Body of pancreas (tissue), 4 donors: ENCODE measurements around the gene HNRNPC. TPM values are rescaled to one million over a fixed set of nuclear protein-coding genes. Genes with fewer than 3 reads are reported as not detected.

Experiments
- ATAC-seq: fragments of 150-250 bp; one replicate; pipeline ENCODE4 v1.9.1; 2016
- DNase-seq, 4 donors: peaks; one replicate each; pipeline ENCODE4 v3.0.0-alpha.2; 2019
- H3K27ac ChIP-seq, 4 donors: fragments of 200-600 bp; sonication (generic); 1 replicate in 3 of 4; 2 replicates in 1 of 4; pipeline versions ENCODE4 v1.5.1 to v1.6.1; 2016 to 2019; ENCODE audit warnings: mild to moderate bottlenecking in 1 of 4, mixed read lengths in 1 of 4, moderate library complexity in 1 of 4
- H3K27me3 ChIP-seq, 2 donors: fragments of 200-600 bp; sonication (generic); one replicate each; pipeline ENCODE4 v1.6.0; 2016; ENCODE audit warnings: mild to moderate bottlenecking in 1 of 2
- H3K36me3 ChIP-seq, 2 donors: fragments of 200-600 bp; sonication (generic); replicated peaks in 1 of 2; 2 replicates each; pipeline ENCODE4 v1.5.1; 2016; ENCODE audit warnings: low read depth in 2 of 2; ENCODE audit not compliant: insufficient read depth in 1 of 2
- H3K4me1 ChIP-seq: fragments of 200-600 bp; sonication (generic); one replicate; pipeline ENCODE4 v1.6.0; 2016
- H3K4me3 ChIP-seq, 2 donors: fragments of 200-600 bp; sonication (generic); 1 replicate in 1 of 2; 2 replicates in 1 of 2; pipeline ENCODE4 v1.5.1; 2016 to 2019
- H3K9me3 ChIP-seq, 3 donors: fragments of 200-600 bp; sonication (generic); 1 replicate in 2 of 3; 2 replicates in 1 of 3; pipeline ENCODE4 v1.5.1; 2016
- POLR2A ChIP-seq, 3 donors: fragments of 450-650 bp; IDR thresholded peaks; one replicate each; pipeline ENCODE4 v1.6.1; 2016; ENCODE audit warnings: antibody characterized with exemption in 3 of 3, mild to moderate bottlenecking in 2 of 3
- WGBS, 2 donors: methylation state at CpG; one replicate each; pipeline ENCODE4 v1.1.5; 2017; 5-methylcytosine and 5-hydroxymethylcytosine counted together
- intact Hi-C: fragments of 100-400 bp; cut with DNase I; formaldehyde crosslinking; loops from one replicate; pipeline ENCODE4 v1.15.1; 2023
- total RNA-seq, 2 donors: library from RNA; depleted of rRNA; stranded (reverse); fragments of >200 nt; gene quantifications; one replicate each; pipeline ENCODE4 v1.1.0, GENCODE V29; 2016
- TF ChIP-seq, protein P1 (sequence below), 7 experiments: fragments of 450-650 bp in 4 of 7; fragments of 200-600 bp in 3 of 7; sonication (generic) in 3 of 7; IDR thresholded peaks; one replicate each; pipeline ENCODE4 v1.5.1; 2016 to 2019; ENCODE audit warnings: antibody characterized with exemption in 7 of 7

Gene HNRNPC
- total RNA-seq, 2 donors from 2014 or later, result 245 to 251 TPM

DNA sequence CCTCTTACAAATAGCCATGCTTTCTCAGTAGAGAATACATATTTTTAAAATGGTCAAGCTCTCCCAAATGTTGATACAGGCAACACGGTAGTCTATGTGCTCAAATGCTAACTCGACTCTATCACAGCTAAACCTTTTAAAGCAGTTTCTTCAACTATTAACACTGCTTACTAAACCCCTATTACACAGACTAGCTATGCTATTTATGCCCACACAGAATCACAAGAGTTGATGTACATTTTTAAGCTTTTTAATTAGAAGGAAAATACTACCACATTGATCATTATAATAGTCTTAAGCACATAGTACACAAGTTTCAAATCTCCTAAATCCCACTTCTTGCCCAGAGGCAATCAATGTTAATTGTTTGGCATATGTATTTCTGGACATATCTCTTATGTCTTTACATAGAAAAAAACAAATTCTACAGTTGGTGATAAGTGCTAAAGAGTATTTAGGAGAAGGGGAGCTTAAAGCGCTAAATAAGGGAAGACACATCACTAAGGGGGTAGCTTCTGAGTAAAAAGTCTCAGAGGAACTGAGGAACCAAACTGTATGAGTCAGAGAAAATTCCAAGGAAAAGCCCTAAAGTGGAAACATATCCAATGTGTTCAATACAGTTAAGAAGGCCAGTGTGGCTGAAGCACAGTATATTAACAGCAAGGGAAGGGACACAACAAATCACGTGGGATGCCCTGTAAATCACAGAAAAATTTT lies 13.7 kb downstream of the HNRNPC start:
- 37% methylated on average over 4 of the region's 4 CpGs for WGBS, 2 donors
- no peaks in the 10 kb centered on the region for H3K27me3 ChIP-seq
- no peaks in the 10 kb centered on the region for H3K9me3 ChIP-seq
- H3K27ac ChIP-seq, result peak overlapping the region in 1 of 4 donors; percentile 11
- ATAC-seq (no peak), DNase-seq (no peak)
- intact Hi-C loops, result no loop called here
- peaks cover 57% of the 10 kb centered on the region for H3K4me1 ChIP-seq
- H3K4me3 ChIP-seq, result no peak overlapping the region
- TF ChIP-seq, protein P1, sequence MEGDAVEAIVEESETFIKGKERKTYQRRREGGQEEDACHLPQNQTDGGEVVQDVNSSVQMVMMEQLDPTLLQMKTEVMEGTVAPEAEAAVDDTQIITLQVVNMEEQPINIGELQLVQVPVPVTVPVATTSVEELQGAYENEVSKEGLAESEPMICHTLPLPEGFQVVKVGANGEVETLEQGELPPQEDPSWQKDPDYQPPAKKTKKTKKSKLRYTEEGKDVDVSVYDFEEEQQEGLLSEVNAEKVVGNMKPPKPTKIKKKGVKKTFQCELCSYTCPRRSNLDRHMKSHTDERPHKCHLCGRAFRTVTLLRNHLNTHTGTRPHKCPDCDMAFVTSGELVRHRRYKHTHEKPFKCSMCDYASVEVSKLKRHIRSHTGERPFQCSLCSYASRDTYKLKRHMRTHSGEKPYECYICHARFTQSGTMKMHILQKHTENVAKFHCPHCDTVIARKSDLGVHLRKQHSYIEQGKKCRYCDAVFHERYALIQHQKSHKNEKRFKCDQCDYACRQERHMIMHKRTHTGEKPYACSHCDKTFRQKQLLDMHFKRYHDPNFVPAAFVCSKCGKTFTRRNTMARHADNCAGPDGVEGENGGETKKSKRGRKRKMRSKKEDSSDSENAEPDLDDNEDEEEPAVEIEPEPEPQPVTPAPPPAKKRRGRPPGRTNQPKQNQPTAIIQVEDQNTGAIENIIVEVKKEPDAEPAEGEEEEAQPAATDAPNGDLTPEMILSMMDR (IDR thresholded peaks at IDR 0.05), result no peak
- no peak for TF ChIP-seq POLR2A (IDR thresholded peaks at IDR 0.05)
- peaks cover 4 to 8% of the 10 kb centered on the region in 2 donors for H3K36me3 ChIP-seq

- DNase-seq (no peak), ATAC-seq (no peak)
- Histone ChIP-seq H3K27me3 (no peaks in the 10 kb centered on the region), H3K4me3 (no peak overlapping the region), H3K9me3 (no peaks in the 10 kb centered on the region), H3K36me3 (peaks cover 6 to 13% of the 10 kb centered on the region in 2 donors), H3K27ac (no peak overlapping the region), H3K4me1 (peaks cover 51% of the 10 kb centered on the region)
- intact Hi-C loops, result no loop called here
- no peak for TF ChIP-seq POLR2A (IDR thresholded peaks at IDR 0.05)
- TF ChIP-seq, protein P1 (IDR thresholded peaks at IDR 0.05), result no peak
- 81 to 92% methylated on average over 2 of the region's 2 CpGs for WGBS, 2 donors
Measured at GRCh38 chr14:21252149-21252548, 17.1 kb downstream of the HNRNPC start.

DNA sequence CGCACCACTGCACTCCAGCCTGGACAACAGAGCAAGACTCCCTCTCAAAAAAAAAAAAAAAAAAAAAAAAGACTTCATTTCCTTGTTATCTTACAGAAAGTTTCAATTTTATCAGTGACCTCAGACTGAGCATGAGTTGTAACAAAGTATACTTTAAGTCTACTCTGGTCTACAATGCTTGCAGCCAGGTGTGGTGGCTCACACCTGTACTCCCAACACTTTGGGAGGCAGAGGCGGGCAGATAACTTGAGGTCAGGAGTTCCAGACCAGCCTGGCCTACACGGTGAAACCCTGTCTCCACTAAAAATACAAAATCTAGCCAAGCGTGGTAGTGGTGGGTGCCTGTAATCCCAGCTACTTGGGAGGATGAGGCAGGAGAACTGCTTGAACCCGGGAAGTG lies 18.0 kb downstream of the HNRNPC start:
- ATAC-seq (no peak), DNase-seq (no peak)
- H3K36me3 ChIP-seq, result peaks cover 6 to 16% of the 10 kb centered on the region in 2 donors
- peaks cover 51% of the 10 kb centered on the region for H3K4me1 ChIP-seq
- intact Hi-C loops, result no loop called here
- H3K27me3 ChIP-seq, result no peaks in the 10 kb centered on the region
- no peak overlapping the region for H3K27ac ChIP-seq
- TF ChIP-seq, protein P1 (IDR thresholded peaks at IDR 0.05), result no peak
- TF ChIP-seq POLR2A (IDR thresholded peaks at IDR 0.05), result no peak
- 97 to 98% methylated on average over 4 to 5 of the region's 5 CpGs for WGBS, 2 donors
- no peak overlapping the region for H3K4me3 ChIP-seq
- H3K9me3 ChIP-seq, result no peaks in the 10 kb centered on the region

DNA sequence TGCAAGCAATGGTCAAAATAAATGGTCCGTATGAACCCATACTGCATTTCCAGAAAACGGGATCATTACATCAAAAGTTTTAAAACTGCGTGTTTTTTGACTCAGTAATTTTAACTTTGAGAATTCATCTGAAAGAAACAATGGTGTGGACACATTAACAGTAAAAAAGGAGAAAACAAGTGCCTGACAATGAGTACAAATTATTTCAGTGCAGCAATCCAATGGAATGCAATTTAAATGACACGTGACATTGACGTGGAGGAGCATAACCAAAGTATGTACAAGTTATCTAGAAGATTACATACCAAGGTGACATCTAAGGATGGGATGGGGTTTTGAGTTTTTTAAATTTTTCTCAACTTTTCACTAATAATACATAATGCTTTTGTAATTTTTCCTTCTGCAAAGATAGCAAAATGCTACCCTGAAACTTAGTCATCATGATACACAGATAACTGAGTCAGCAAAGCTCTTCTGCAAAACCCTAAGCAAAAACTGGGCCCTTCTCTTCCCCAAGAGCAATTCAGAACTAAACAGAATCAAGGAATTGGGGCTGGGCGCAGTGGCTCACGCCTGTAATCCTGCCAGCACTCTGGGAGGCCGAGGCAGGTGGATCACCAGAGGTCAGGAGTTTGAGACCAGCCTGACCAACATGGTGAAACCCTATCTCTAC lies 20.4 kb downstream of the HNRNPC start:
- no peak for TF ChIP-seq POLR2A (IDR thresholded peaks at IDR 0.05)
- Histone ChIP-seq H3K9me3 (no peaks in the 10 kb centered on the region), H3K36me3 (peaks cover 6 to 16% of the 10 kb centered on the region in 2 donors), H3K27me3 (no peaks in the 10 kb centered on the region), H3K4me1 (peaks cover 53% of the 10 kb centered on the region), H3K27ac (no peak overlapping the region), H3K4me3 (no peak overlapping the region)
- intact Hi-C loops, result no loop called here
- 75 to 85% methylated on average over 8 of the region's 8 CpGs for WGBS, 2 donors
- DNase-seq (no peak), ATAC-seq (no peak)

DNA sequence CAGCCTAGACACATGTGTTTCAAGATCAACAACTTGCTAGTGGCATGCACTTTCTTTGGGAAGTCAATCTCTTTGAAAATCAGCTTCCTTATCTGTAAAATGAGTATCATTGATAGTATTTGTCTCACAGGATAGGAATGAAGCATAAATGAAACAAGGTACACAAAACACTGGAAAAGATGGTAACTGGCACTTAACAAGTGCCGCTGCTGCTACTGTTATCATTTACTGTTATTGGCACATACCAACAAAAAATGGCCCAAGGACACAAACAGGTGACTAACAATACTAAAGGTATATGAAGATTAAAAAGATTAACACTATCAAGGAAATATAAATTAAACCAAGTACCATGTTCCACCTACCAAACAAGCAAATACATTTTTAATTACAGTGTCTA lies 20.9 kb downstream of the HNRNPC start:
- no peak overlapping the region for H3K4me3 ChIP-seq
- no peak overlapping the region for H3K27ac ChIP-seq
- H3K9me3 ChIP-seq, result no peaks in the 10 kb centered on the region
- DNase-seq (no peak), ATAC-seq (no peak)
- H3K4me1 ChIP-seq, result peaks cover 54% of the 10 kb centered on the region
- peaks cover 6 to 16% of the 10 kb centered on the region in 2 donors for H3K36me3 ChIP-seq
- TF ChIP-seq, protein P1 (IDR thresholded peaks at IDR 0.05), result no peak
- no peak for TF ChIP-seq POLR2A (IDR thresholded peaks at IDR 0.05)
- intact Hi-C loops, result no loop called here
- WGBS, 2 donors, result 34 to 56% methylated on average over 1 of the region's 1 CpG
- H3K27me3 ChIP-seq, result no peaks in the 10 kb centered on the region
